ENCODE results near the gene SYPL1.

The SYPL1 gene

GRCh38 chr7:106080300-106080987 is 31.7 kb downstream of the SYPL1 start:
- Histone ChIP-seq H3K4me3 (no peak overlapping the region), H3K36me3 (ENCODE audit: insufficient read depth, low read length) (no peaks in the 10 kb centered on the region), H3K27ac (no peak overlapping the region), H3K9me3 (ENCODE audit: low read depth, low read length) (no peaks in the 10 kb centered on the region), H3K9ac (ENCODE audit: insufficient read length) (no peak overlapping the region)
- TF ChIP-seq FOXP2 (optimal IDR thresholded peaks at IDR 0.05; ENCODE audit: control extremely low read depth, extremely low read length, insufficient read depth) = no peak
- no peak for TF ChIP-seq EZH2 (IDR thresholded peaks at IDR 0.05)
- no peak for TF ChIP-seq POLR2AphosphoS5 (IDR thresholded peaks at IDR 0.05; ENCODE audit: borderline replicate concordance, low read depth, low read length)
- DNase-seq (ENCODE audit: low read depth, low spot score) = no peak

GRCh38 chr7:106076537-106076936 is 35.6 kb downstream of the SYPL1 start:
- H3K9ac ChIP-seq (ENCODE audit: insufficient read length) = no peak overlapping the region
- TF ChIP-seq EZH2 (IDR thresholded peaks at IDR 0.05) = no peak
- TF ChIP-seq POLR2AphosphoS5 (IDR thresholded peaks at IDR 0.05; ENCODE audit: borderline replicate concordance, low read depth, low read length) = no peak
- TF ChIP-seq FOXP2 (optimal IDR thresholded peaks at IDR 0.05; ENCODE audit: control extremely low read depth, extremely low read length, insufficient read depth) = no peak

GRCh38 chr7:106075937-106076336 is 36.2 kb downstream of the SYPL1 start:
- Histone ChIP-seq H3K9me3 (ENCODE audit: low read depth, low read length) (no peaks in the 10 kb centered on the region), H3K4me3 (no peak overlapping the region), H3K27ac (no peak overlapping the region), H3K9ac (ENCODE audit: insufficient read length) (no peak overlapping the region), H3K36me3 (ENCODE audit: insufficient read depth, low read length) (no peaks in the 10 kb centered on the region)
- TF ChIP-seq POLR2AphosphoS5 (IDR thresholded peaks at IDR 0.05; ENCODE audit: borderline replicate concordance, low read depth, low read length) (no peak), EZH2 (IDR thresholded peaks at IDR 0.05) (no peak), FOXP2 (optimal IDR thresholded peaks at IDR 0.05; ENCODE audit: control extremely low read depth, extremely low read length, insufficient read depth) (no peak)
- DNase-seq (ENCODE audit: low read depth, low spot score) = no peak

More at GRCh38 chr7:106076537-106076936, 35.6 kb downstream of the SYPL1 start:
- Histone ChIP-seq H3K27ac (peak overlapping the region; percentile 0; the same call in 1 of the 2 replicates), H3K9me3 (ENCODE audit: low read depth, low read length) (no peaks in the 10 kb centered on the region), H3K4me3 (peak overlapping the region; percentile 13; the same call in 1 of the 2 replicates), H3K36me3 (ENCODE audit: insufficient read depth, low read length) (no peaks in the 10 kb centered on the region)
- DNase-seq (ENCODE audit: low read depth, low spot score) = no peak

GRCh38 chr7:106074257-106074656 is 37.9 kb downstream of the SYPL1 start:
- Histone ChIP-seq H3K4me3 (no peak overlapping the region), H3K9ac (ENCODE audit: insufficient read length) (no peak overlapping the region), H3K27ac (no peak overlapping the region), H3K9me3 (ENCODE audit: low read depth, low read length) (no peaks in the 10 kb centered on the region), H3K36me3 (ENCODE audit: insufficient read depth, low read length) (no peaks in the 10 kb centered on the region)
- no peak for DNase-seq (ENCODE audit: low read depth, low spot score)
- TF ChIP-seq EZH2 (IDR thresholded peaks at IDR 0.05) = no peak
- no peak for TF ChIP-seq FOXP2 (optimal IDR thresholded peaks at IDR 0.05; ENCODE audit: control extremely low read depth, extremely low read length, insufficient read depth)
- TF ChIP-seq POLR2AphosphoS5 (IDR thresholded peaks at IDR 0.05; ENCODE audit: borderline replicate concordance, low read depth, low read length) = no peak

GRCh38 chr7:106073701-106074100 is 38.4 kb downstream of the SYPL1 start:
- Histone ChIP-seq H3K9ac (ENCODE audit: insufficient read length) (no peak overlapping the region), H3K27ac (peak overlapping the region; percentile 86; the same call in 1 of the 2 replicates), H3K9me3 (ENCODE audit: low read depth, low read length) (no peaks in the 10 kb centered on the region), H3K36me3 (ENCODE audit: insufficient read depth, low read length) (no peaks in the 10 kb centered on the region), H3K4me3 (no peak overlapping the region)
- no peak for DNase-seq (ENCODE audit: low read depth, low spot score)
- TF ChIP-seq POLR2AphosphoS5 (IDR thresholded peaks at IDR 0.05; ENCODE audit: borderline replicate concordance, low read depth, low read length) (no peak), FOXP2 (optimal IDR thresholded peaks at IDR 0.05; ENCODE audit: control extremely low read depth, extremely low read length, insufficient read depth) (no peak), EZH2 (IDR thresholded peaks at IDR 0.05) (no peak)

- H3K9me3 ChIP-seq (ENCODE audit: low read depth, low read length) = no peaks in the 10 kb centered on the region
- H3K36me3 ChIP-seq (ENCODE audit: insufficient read depth, low read length) = no peaks in the 10 kb centered on the region
- DNase-seq (ENCODE audit: low read depth, low spot score) = no peak
- TF ChIP-seq EZH2 (IDR thresholded peaks at IDR 0.05) (no peak), FOXP2 (optimal IDR thresholded peaks at IDR 0.05; ENCODE audit: control extremely low read depth, extremely low read length, insufficient read depth) (no peak), POLR2AphosphoS5 (IDR thresholded peaks at IDR 0.05; ENCODE audit: borderline replicate concordance, low read depth, low read length) (no peak)
- H3K4me3 ChIP-seq = peak overlapping the region; percentile 53
- H3K27ac ChIP-seq = peak overlapping the region; percentile 86
- H3K9ac ChIP-seq (ENCODE audit: insufficient read length) = peak overlapping the region; percentile 0
Measured at GRCh38 chr7:106072715-106073091, 39.4 kb downstream of the SYPL1 start.

GRCh38 chr7:106071999-106072714 is 40.0 kb downstream of the SYPL1 start:
- Histone ChIP-seq H3K9ac (ENCODE audit: insufficient read length) (peak overlapping the region; percentile 0), H3K4me3 (peak overlapping the region; percentile 53), H3K36me3 (ENCODE audit: insufficient read depth, low read length) (no peaks in the 10 kb centered on the region), H3K9me3 (ENCODE audit: low read depth, low read length) (no peaks in the 10 kb centered on the region), H3K27ac (peak overlapping the region; percentile 86)
- peak; percentile 30 for DNase-seq (ENCODE audit: low read depth, low spot score)
- TF ChIP-seq EZH2 (IDR thresholded peaks at IDR 0.05) (no peak), POLR2AphosphoS5 (IDR thresholded peaks at IDR 0.05; ENCODE audit: borderline replicate concordance, low read depth, low read length) (no peak), FOXP2 (optimal IDR thresholded peaks at IDR 0.05; ENCODE audit: control extremely low read depth, extremely low read length, insufficient read depth) (no peak)

- no peaks in the 10 kb centered on the region for H3K9me3 ChIP-seq (ENCODE audit: low read depth, low read length)
- peak overlapping the region; percentile 86 for H3K27ac ChIP-seq
- peak overlapping the region; percentile 53 for H3K4me3 ChIP-seq
- peak; percentile 94 for DNase-seq (ENCODE audit: low read depth, low spot score)
- TF ChIP-seq FOXP2 (optimal IDR thresholded peaks at IDR 0.05; ENCODE audit: control extremely low read depth, extremely low read length, insufficient read depth) = no peak
- no peak for TF ChIP-seq EZH2 (IDR thresholded peaks at IDR 0.05)
- TF ChIP-seq POLR2AphosphoS5 (IDR thresholded peaks at IDR 0.05; ENCODE audit: borderline replicate concordance, low read depth, low read length) = peak; percentile 66
- H3K36me3 ChIP-seq (ENCODE audit: insufficient read depth, low read length) = no peaks in the 10 kb centered on the region
- no peak overlapping the region for H3K9ac ChIP-seq (ENCODE audit: insufficient read length)
Measured at GRCh38 chr7:106071356-106071998, 40.6 kb downstream of the SYPL1 start.
